H1 (cell line): ENCODE results near the gene INPP5K. TPM values are rescaled to one million over a fixed set of nuclear protein-coding genes. Genes with fewer than 3 reads are reported as not detected.

ENCODE experiments used
- CTCF ChIA-PET: fragments of 300-600 bp; sonication (Branson Sonifier 250); formaldehyde crosslinking; loops from one replicate; lab custom pipeline; 2021; ENCODE audit not compliant: partially characterized antibody; lab: Charles Lee
- POLR2A ChIA-PET: fragments of 300-600 bp; sonication (Branson Sonifier 250); formaldehyde crosslinking; loops from one replicate; lab custom pipeline; 2021; ENCODE audit warnings: inconsistent platforms; ENCODE audit not compliant: partially characterized antibody; lab: Charles Lee
- DNase-seq, 2 experiments: peaks; one replicate each; pipeline versions ENCODE4 v3.0.0 to v3.0.0-alpha.2; 2010 to 2022; ENCODE audit warnings: low spot score in 2 of 2, low read depth in 1 of 2, mixed read lengths in 1 of 2
- FAIRE-seq: peaks from 2 replicates; lab custom pipeline; 2011; peaks lifted over from hg19 to GRCh38; lab: Jason Lieb, UNC
- H2AFZ ChIP-seq: 2 replicates; pipeline ENCODE4 v1.8.1; 2012; ENCODE audit warnings: low read length, inconsistent platforms
- H2AK5ac ChIP-seq: 2 replicates; pipeline ENCODE4 v1.6.1; 2013; ENCODE audit warnings: low read depth, low read length
- H2BK120ac ChIP-seq: replicated peaks from 2 replicates; pipeline ENCODE3; 2013; ENCODE audit warnings: low read depth, low read length, inconsistent platforms
- H2BK12ac ChIP-seq: 2 replicates; pipeline ENCODE4 v1.6.1; 2013; ENCODE audit warnings: low read depth, low read length
- H2BK15ac ChIP-seq: 2 replicates; pipeline ENCODE4 v1.6.1; 2013; ENCODE audit warnings: low read length
- H2BK20ac ChIP-seq: 2 replicates; pipeline ENCODE4 v1.6.1; 2013; ENCODE audit warnings: low read length
- H2BK5ac ChIP-seq: 2 replicates; pipeline ENCODE4 v1.6.1; 2013; ENCODE audit warnings: low read depth, low read length
- H3K14ac ChIP-seq: 2 replicates; pipeline ENCODE4 v1.6.1; 2013; ENCODE audit warnings: inconsistent platforms; ENCODE audit not compliant: insufficient read length
- H3K18ac ChIP-seq: 2 replicates; pipeline ENCODE4 v1.6.1; 2013; ENCODE audit warnings: low read length; ENCODE audit errors: extremely low read depth
- H3K23ac ChIP-seq: 2 replicates; pipeline ENCODE4 v1.6.1; 2013; ENCODE audit warnings: inconsistent platforms; ENCODE audit not compliant: insufficient read length
- H3K23me2 ChIP-seq: 2 replicates; pipeline ENCODE4 v1.6.1; 2013; ENCODE audit warnings: low read depth, low read length
- H3K27ac ChIP-seq: 2 replicates; pipeline ENCODE4 v1.6.1; 2011; ENCODE audit warnings: low read depth, low read length, inconsistent platforms
- H3K27me3 ChIP-seq, 4 experiments: replicated peaks in 1 of 4; 1 replicate in 1 of 4; 2 replicates in 3 of 4; pipeline versions ENCODE4 v1.6.1 to v1.8.1; 2011 to 2013; ENCODE audit warnings: low read length in 3 of 4, mild to moderate bottlenecking in 3 of 4, inconsistent platforms in 2 of 4, mixed read lengths in 2 of 4, moderate library complexity in 1 of 4; ENCODE audit not compliant: control insufficient read depth in 3 of 4, insufficient read depth in 3 of 4; ENCODE audit errors: extremely low read depth in 1 of 4
- H3K36me3 ChIP-seq, 4 experiments: 2 replicates each; pipeline versions ENCODE4 v1.6.1 to v1.8.1; 2011 to 2013; ENCODE audit warnings: mild to moderate bottlenecking in 4 of 4, low read length in 3 of 4, moderate library complexity in 2 of 4, control low read depth in 1 of 4, inconsistent platforms in 1 of 4; ENCODE audit not compliant: insufficient read depth in 4 of 4, control insufficient read depth in 2 of 4
- H3K4ac ChIP-seq: replicated peaks from 2 replicates; pipeline ENCODE3; 2013; ENCODE audit warnings: low read length, low read depth, mixed read lengths, inconsistent platforms; ENCODE audit not compliant: insufficient read length
- H3K4me1 ChIP-seq, 4 experiments: replicated peaks in 1 of 4; 1 replicate in 1 of 4; 2 replicates in 3 of 4; pipeline versions ENCODE4 v1.6.1 to v1.8.1; 2011 to 2013; ENCODE audit warnings: low read length in 3 of 4, inconsistent platforms in 2 of 4, mixed read lengths in 1 of 4; ENCODE audit not compliant: insufficient read depth in 4 of 4, control insufficient read depth in 3 of 4
- H3K4me2 ChIP-seq, 2 experiments: 2 replicates each; pipeline versions ENCODE4 v1.6.1 to v1.8.1; 2011 to 2013; ENCODE audit warnings: low read depth in 2 of 2, low read length in 2 of 2, control low read depth in 1 of 2, inconsistent platforms in 1 of 2, mild to moderate bottlenecking in 1 of 2; ENCODE audit not compliant: insufficient read depth in 1 of 2
- H3K4me3 ChIP-seq, 4 experiments: fragments of 200-600, 300-600 bp in 1 of 4; sonication (generic), shearing (Covaris generic), sonication (Bioruptor Twin) in 1 of 4; 2 replicates each; pipeline versions ENCODE4 v1.5.1 to v1.8.1; 2011 to 2016; ENCODE audit warnings: low read length in 4 of 4, low read depth in 3 of 4, control low read depth in 2 of 4, inconsistent platforms in 2 of 4, mild to moderate bottlenecking in 2 of 4, mixed read lengths in 1 of 4, moderate library complexity in 1 of 4; ENCODE audit not compliant: insufficient read depth in 2 of 4; ENCODE audit errors: extremely low read depth in 1 of 4
- H3K56ac ChIP-seq: replicated peaks from 2 replicates; pipeline ENCODE3; 2013; ENCODE audit warnings: low read depth, mild to moderate bottlenecking, mixed read lengths, low read length, inconsistent platforms; ENCODE audit not compliant: insufficient read length
- H3K79me1 ChIP-seq: 2 replicates; pipeline ENCODE4 v1.6.1; 2013; ENCODE audit warnings: low read depth, low read length, control low read depth
- H3K79me2 ChIP-seq, 2 experiments: 2 replicates each; pipeline versions ENCODE4 v1.6.1 to v1.8.1; 2012 to 2013; ENCODE audit warnings: low read length in 2 of 2, mild to moderate bottlenecking in 2 of 2, inconsistent platforms in 1 of 2; ENCODE audit not compliant: insufficient read depth in 2 of 2, control insufficient read depth in 1 of 2
- H3K9ac ChIP-seq, 4 experiments: replicated peaks in 1 of 4; 1 replicate in 1 of 4; 2 replicates in 3 of 4; pipeline versions ENCODE4 v1.6.1 to v1.8.1; 2011 to 2013; ENCODE audit warnings: low read depth in 3 of 4, low read length in 3 of 4, control low read depth in 2 of 4, mild to moderate bottlenecking in 2 of 4, moderate library complexity in 2 of 4, inconsistent platforms in 1 of 4; ENCODE audit errors: extremely low read depth in 1 of 4
- H3K9me3 ChIP-seq, 2 experiments: 2 replicates each; pipeline versions ENCODE4 v1.6.1 to v1.8.1; 2012 to 2013; ENCODE audit warnings: mild to moderate bottlenecking in 2 of 2, moderate library complexity in 2 of 2, control low read depth in 1 of 2, inconsistent platforms in 1 of 2, low read depth in 1 of 2, low read length in 1 of 2, mixed read lengths in 1 of 2; ENCODE audit not compliant: insufficient read depth in 2 of 2
- H4K20me1 ChIP-seq, 2 experiments: replicated peaks in 1 of 2; 2 replicates each; pipeline versions ENCODE3 to v1.8.1; 2011 to 2013; ENCODE audit warnings: inconsistent platforms in 2 of 2, low read length in 2 of 2, mild to moderate bottlenecking in 1 of 2; ENCODE audit not compliant: insufficient read depth in 2 of 2, control insufficient read depth in 1 of 2
- H4K5ac ChIP-seq: 2 replicates; pipeline ENCODE4 v1.6.1; 2013; ENCODE audit warnings: low read length, low read depth, mixed read lengths, inconsistent platforms; ENCODE audit not compliant: insufficient read length
- H4K8ac ChIP-seq: 2 replicates; pipeline ENCODE4 v1.8.0; 2013; ENCODE audit warnings: mild to moderate bottlenecking, moderate library complexity, low read length, inconsistent platforms; ENCODE audit not compliant: insufficient read depth; ENCODE audit errors: extremely low read depth
- H4K91ac ChIP-seq: replicated peaks from 2 replicates; pipeline ENCODE3; 2013; ENCODE audit warnings: low read length, mixed read lengths, inconsistent platforms; ENCODE audit not compliant: insufficient read length
- BACH1 ChIP-seq: IDR thresholded peaks from 2 replicates; pipeline ENCODE4 v1.6.1; 2012; ENCODE audit warnings: low read length, improper control_type of control experiment
- CEBPB ChIP-seq: IDR thresholded peaks from 2 replicates; pipeline ENCODE4 v1.6.1; 2012; ENCODE audit warnings: low read depth, low read length
- CTBP2 ChIP-seq: IDR thresholded peaks from 2 replicates; pipeline ENCODE4 v1.7.0; 2011; ENCODE audit warnings: borderline replicate concordance, mild to moderate bottlenecking, moderate library complexity, mixed read lengths, low read length; ENCODE audit not compliant: insufficient read depth, insufficient read length
- GABPA ChIP-seq: IDR thresholded peaks from 2 replicates; pipeline ENCODE4 v1.6.1; 2011; ENCODE audit warnings: mild to moderate bottlenecking, low read length, moderate library complexity, borderline replicate concordance; ENCODE audit not compliant: insufficient read depth
- GTF2F1 ChIP-seq: IDR thresholded peaks from 2 replicates; pipeline ENCODE4 v1.6.1; 2012; ENCODE audit warnings: low read depth, low read length, improper control_type of control experiment, borderline replicate concordance
- POLR2A ChIP-seq, 2 experiments: IDR thresholded peaks; 1 replicate in 1 of 2; 2 replicates in 1 of 2; pipeline ENCODE4 v1.6.1; 2011; ENCODE audit warnings: low read depth in 2 of 2, low read length in 2 of 2, mild to moderate bottlenecking in 2 of 2; ENCODE audit errors: control extremely low read depth in 1 of 2
- SIX5 ChIP-seq: IDR thresholded peaks from 2 replicates; pipeline ENCODE4 v1.6.1; 2011; ENCODE audit warnings: mild to moderate bottlenecking, low read depth, low read length
- TAF1 ChIP-seq: IDR thresholded peaks from 2 replicates; pipeline ENCODE4 v1.6.1; 2011; ENCODE audit warnings: mild to moderate bottlenecking, low read depth, low read length
- TCF12 ChIP-seq: IDR thresholded peaks from 2 replicates; pipeline ENCODE4 v1.6.1; 2011; ENCODE audit warnings: low read depth, mild to moderate bottlenecking, low read length
- WGBS, 2 experiments: shearing (Covaris generic) in 1 of 2; methylation state at CpG; one replicate each; pipeline versions ENCODE4 v1.1.6 to v1.1.7; 2013 to 2015; ENCODE audit warnings: low lambda C conversion rate in 2 of 2, mixed read lengths in 2 of 2, inconsistent platforms in 1 of 2, low coverage in 1 of 2, missing lambda C conversion rate in 1 of 2; ENCODE audit not compliant: insufficient replicate concordance in 2 of 2, insufficient coverage in 1 of 2, insufficient read length in 1 of 2; ENCODE audit errors: extremely low coverage in 1 of 2, missing lambda C conversion rate in 1 of 2; 5-methylcytosine and 5-hydroxymethylcytosine counted together
- polyA plus RNA-seq, 7 experiments: library from polyadenylated mRNA; depleted of rRNA in 3 of 7; stranded (reverse) in 5 of 7; unstranded in 2 of 7; fragments of >200 nt in 5 of 7; fragments of 200-250 nt in 2 of 7; gene quantifications; 1 replicate in 5 of 7; 2 replicates in 1 of 7; 4 replicates in 1 of 7; pipeline versions ENCODE4 v1.2.1 to v1.2.3, GENCODE V29; 2011 to 2013; ENCODE audit warnings: missing spikeins in 2 of 7, mixed read lengths in 2 of 7
- total RNA-seq: library from RNA; stranded (reverse); fragmentation: NEBNext Ultra II Directional; extraction: Animal tissue kit (Norgen Biotek cat#: 25700); gene quantifications from 2 replicates; pipeline ENCODE4 v1.2.1, GENCODE V29; 2021

INPP5K gene
- total and polyA plus RNA-seq, 2 of the 8 experiments (the other 6 are each of a cell fraction or from before 2014, with no cell fraction given): 21.0 to 24.1 TPM

GRCh38 chr17:1447052-1447451 is 69.4 kb downstream of the INPP5K start:
- no peak overlapping the region for H4K5ac ChIP-seq
- no peak overlapping the region for H3K4me3 ChIP-seq
- POLR2A ChIA-PET: interaction anchor here (1.0 to 2.8 kb wide), 3 partner anchors 9 to 47 kb away, joined by 4 to 9 read pairs (median 5); partner anchors contain the start of genes CRK and YWHAE
- no peaks in the 10 kb centered on the region for H3K27me3 ChIP-seq
- H3K79me2 ChIP-seq: peaks cover 53 to 90% of the 10 kb centered on the region in 2 experiments
- H3K18ac ChIP-seq: no peak overlapping the region
- no peak overlapping the region for H3K27ac ChIP-seq
- WGBS, 2 experiments: 96% methylated on average over 7 of the region's 7 CpGs; no CpG with 5 or more reads in 1 of the 2 experiments
- H4K8ac ChIP-seq: no peak overlapping the region
- no peak overlapping the region for H2AK5ac ChIP-seq
- H2BK12ac ChIP-seq: no peak overlapping the region
- no peaks in the 10 kb centered on the region for H3K4me1 ChIP-seq
- H4K20me1 ChIP-seq: peaks cover 5 to 24% of the 10 kb centered on the region in 2 experiments
- no peak overlapping the region for H2AFZ ChIP-seq
- no peak overlapping the region for H3K14ac ChIP-seq
- no peak overlapping the region for H3K4ac ChIP-seq
- H3K36me3 ChIP-seq: peaks cover 0 to 2% (median 0%) of the 10 kb centered on the region in 4 experiments; a peak in 2 of 8 replicates
- TF ChIP-seq TAF1 (no peak), POLR2A (IDR thresholded peaks at IDR 0.05; ENCODE audit: control extremely low read depth in 1 of 2, low read depth in 2 of 2, low read length in 2 of 2) (no peak), BACH1 (no peak), CTBP2 (no peak), GTF2F1 (no peak), CEBPB (no peak), TCF12 (no peak), SIX5 (no peak), GABPA (no peak)
- H3K23ac ChIP-seq: no peak overlapping the region
- peaks cover 3% of the 10 kb centered on the region for H3K79me1 ChIP-seq
- H3K23me2 ChIP-seq: no peaks in the 10 kb centered on the region
- no peaks in the 10 kb centered on the region for H3K9me3 ChIP-seq
- H2BK120ac ChIP-seq: no peak overlapping the region
- H4K91ac ChIP-seq: no peak overlapping the region
- CTCF ChIA-PET: interaction anchor here (0.8 kb wide), 1 partner anchor 10 kb away, joined by 3 read pairs; no protein-coding TSS in a partner anchor
- no peak overlapping the region for H3K56ac ChIP-seq
- H3K9ac ChIP-seq: no peak overlapping the region
- DNase-seq: no peak
- no peak overlapping the region for H2BK20ac ChIP-seq
- H2BK15ac ChIP-seq: no peak overlapping the region
- H3K4me2 ChIP-seq: no peak overlapping the region
- H2BK5ac ChIP-seq: no peak overlapping the region
- no peak for FAIRE-seq
